Activated T-cell treated with anti-CD3 and anti-CD28 coated beads for 24 hours (primary cell): ENCODE results near the gene PHRF1.
"Not testable (repeated sequence)": the region's sequence is repeated elsewhere in the genome, so short reads cannot be mapped to it uniquely, and the experiment has no call there.

ENCODE experiments used
- DNase-seq: peaks from one replicate; pipeline ENCODE4 v3.0.0-alpha.2; 2020; ENCODE audit warnings: low read depth

Gene PHRF1

DNA sequence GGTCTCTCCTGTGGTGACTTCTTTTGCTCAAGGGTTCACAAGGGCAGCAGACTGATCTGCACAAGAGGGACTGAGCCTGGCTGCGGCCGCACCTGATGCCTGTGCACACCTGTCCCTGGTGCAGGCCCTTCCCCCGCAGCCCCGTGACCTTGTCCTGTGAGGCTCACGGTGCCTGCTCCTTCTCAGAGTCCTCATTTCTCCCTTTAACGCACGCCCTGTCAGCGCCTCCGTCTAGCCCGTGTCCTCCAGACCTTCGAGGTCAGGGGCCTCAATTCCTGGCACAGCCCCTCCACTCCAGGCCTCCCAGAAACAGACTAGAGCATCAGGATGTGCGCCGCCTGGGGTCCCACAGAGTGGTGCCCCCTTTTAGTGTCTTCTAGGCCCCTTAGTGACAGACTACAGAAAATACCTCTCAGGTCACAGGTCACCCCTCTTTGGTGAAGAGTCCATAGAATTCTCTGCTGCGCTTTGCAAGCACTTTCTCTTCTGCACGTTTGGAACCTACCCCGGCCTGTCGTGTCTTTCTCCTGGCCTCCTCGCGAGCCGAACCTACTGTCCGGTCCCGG lies 59.8 kb downstream of the PHRF1 start:
- no peak for DNase-seq

GRCh38 chr11:636511-637332 lies 60.5 kb downstream of the PHRF1 start, which contains the start of gene DRD4:
Gene DRD4 (plus strand): TSS chr11:637269. CDS start chr11:637305, 36 bp downstream.
- DNase-seq = no peak

DNA sequence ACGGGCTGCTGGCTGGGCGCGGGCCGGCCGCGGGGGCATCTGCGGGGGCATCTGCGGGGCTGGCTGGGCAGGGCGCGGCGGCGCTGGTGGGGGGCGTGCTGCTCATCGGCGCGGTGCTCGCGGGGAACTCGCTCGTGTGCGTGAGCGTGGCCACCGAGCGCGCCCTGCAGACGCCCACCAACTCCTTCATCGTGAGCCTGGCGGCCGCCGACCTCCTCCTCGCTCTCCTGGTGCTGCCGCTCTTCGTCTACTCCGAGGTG lies 61.0 kb downstream of the PHRF1 start:
- no peak for DNase-seq

- no peak for DNase-seq
Measured at GRCh38 chr11:637593-638521, 61.6 kb downstream of the PHRF1 start.

- DNase-seq = no peak
Measured at GRCh38 chr11:638631-639331, 62.5 kb downstream of the PHRF1 start.

- DNase-seq = no peak
Measured at GRCh38 chr11:639332-639955, 63.2 kb downstream of the PHRF1 start.

GRCh38 chr11:640021-640706 lies 63.9 kb downstream of the PHRF1 start:
- no peak for DNase-seq

GRCh38 chr11:641806-642370 lies 65.6 kb downstream of the PHRF1 start:
- DNase-seq = no peak

GRCh38 chr11:643366-643765 lies 67.1 kb downstream of the PHRF1 start:
- DNase-seq = no peak

GRCh38 chr11:643849-644738 lies 67.8 kb downstream of the PHRF1 start:
- no peak for DNase-seq

DNA sequence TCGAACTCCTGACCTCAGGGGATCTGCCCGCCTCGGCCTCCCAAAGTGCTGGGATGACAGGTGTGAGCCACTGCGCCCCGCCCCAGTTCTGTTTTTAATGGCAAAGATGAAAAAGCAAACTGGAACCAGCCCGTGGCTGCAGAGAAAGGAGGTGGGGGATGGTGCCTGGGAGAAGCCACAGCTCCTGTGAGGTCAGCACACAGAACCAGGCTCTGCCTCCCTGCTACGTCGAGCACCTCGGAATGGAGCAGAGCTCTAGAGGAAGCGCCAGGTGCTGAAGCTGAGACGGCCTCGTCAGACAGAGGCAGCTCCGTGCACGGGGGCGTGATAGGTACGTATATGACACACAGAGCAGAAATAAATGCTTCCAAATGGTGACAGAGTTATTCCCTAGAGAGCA lies 69.3 kb downstream of the PHRF1 start:
- no peak for DNase-seq

DNA sequence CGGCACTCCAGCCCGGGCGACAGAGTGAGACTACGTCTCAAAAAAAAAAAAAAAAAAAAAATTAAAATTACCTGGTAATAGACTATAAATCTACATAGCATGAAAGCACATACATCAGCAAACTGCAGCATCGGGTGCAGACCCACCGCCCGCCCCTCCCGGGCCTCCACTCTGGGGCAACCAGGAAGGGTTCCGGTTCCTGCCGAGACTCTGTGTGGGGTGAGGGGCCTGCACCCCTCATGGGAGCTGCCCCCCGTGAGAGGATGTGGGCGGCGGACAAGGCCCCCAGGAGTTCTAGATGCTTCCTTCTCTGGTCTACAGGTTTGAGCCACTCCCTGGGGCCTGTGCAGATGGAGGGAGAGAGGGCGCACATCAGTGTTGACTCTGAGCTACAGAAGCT lies 69.9 kb downstream of the PHRF1 start:
- DNase-seq = no peak

DNA sequence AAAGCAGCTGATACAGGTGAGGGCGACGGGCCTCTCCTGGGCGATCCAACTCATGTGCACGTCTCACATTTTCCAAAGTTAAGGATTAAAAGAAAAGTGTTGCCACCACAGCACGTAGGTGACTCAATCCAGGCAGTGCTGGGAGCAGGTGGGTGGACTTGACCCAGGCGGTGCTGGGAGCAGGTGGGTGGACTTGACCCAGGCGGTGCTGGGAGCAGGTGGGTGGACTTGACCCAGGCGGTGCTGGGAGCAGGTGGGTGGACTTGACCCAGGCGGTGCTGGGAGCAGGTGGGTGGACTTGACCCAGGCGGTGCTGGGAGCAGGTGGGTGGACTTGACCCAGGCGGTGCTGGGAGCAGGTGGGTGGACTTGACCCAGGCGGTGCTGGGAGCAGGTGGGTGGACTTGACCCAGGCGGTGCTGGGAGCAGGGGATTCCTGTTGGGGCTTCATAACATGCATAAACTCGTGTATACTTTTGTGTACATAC lies 71.4 kb downstream of the PHRF1 start:
- not testable (repeated sequence) for DNase-seq

DNA sequence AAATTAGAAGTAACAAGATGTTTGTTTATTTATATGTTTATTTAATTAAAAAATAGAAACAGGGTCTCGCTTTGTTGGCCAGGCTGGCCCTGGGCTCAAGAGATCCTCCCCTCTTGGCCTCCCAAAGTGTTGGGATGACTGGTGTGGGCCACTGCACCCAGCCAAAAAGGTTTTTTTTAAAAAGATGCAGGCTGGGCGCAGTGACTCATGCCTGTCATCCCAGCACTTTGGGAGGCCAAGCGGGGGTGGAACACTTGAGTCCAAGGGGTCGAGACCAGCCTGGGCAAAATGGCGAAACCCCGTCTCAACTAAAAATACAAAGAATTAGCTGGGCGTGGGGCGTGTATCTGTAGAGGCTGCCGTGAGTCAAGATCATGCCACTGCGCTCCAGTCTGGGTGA lies 74.2 kb downstream of the PHRF1 start:
- DNase-seq = no peak

DNA sequence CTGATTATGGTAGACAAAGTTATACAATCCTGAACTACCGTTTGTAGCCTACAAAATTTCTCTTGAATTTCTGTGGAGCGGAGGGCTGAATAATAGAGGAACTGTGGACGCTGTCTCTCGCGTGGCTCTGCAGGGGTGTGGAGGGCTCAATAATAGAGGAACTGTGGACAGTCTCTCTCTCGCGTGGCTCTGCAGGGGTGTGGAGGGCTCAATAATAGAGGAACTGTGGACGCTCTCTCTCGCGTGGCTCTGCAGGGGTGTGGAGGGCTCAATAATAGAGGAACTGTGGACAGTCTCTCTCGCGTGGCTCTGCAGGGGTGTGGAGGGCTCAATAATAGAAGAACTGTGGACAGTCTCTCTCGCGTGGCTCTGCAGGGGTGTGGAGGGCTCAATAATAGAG lies 76.9 kb downstream of the PHRF1 start:
- DNase-seq = not testable (repeated sequence)

GRCh38 chr11:653837-654236 lies 77.6 kb downstream of the PHRF1 start:
- no peak for DNase-seq

DNA sequence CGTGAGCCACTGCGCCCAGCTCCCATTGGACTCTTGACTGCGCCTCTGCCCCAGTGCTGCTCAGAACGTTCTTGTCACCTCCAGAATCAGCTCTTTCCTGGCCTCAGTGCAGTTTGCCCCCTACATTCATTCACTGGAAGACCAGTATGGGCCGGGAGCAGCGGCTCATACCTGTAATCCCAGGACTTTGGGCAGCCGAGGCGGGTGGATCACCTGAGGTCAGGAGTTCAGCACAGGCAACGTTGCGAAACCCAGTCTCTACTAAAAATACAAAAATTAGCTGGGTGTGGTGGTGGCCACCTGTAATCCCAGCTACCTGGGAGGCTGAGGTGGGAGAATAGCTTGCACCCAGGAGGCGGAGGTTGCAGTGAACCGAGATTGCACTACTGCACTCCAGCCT lies 78.2 kb downstream of the PHRF1 start:
- DNase-seq = not testable (repeated sequence)

DNA sequence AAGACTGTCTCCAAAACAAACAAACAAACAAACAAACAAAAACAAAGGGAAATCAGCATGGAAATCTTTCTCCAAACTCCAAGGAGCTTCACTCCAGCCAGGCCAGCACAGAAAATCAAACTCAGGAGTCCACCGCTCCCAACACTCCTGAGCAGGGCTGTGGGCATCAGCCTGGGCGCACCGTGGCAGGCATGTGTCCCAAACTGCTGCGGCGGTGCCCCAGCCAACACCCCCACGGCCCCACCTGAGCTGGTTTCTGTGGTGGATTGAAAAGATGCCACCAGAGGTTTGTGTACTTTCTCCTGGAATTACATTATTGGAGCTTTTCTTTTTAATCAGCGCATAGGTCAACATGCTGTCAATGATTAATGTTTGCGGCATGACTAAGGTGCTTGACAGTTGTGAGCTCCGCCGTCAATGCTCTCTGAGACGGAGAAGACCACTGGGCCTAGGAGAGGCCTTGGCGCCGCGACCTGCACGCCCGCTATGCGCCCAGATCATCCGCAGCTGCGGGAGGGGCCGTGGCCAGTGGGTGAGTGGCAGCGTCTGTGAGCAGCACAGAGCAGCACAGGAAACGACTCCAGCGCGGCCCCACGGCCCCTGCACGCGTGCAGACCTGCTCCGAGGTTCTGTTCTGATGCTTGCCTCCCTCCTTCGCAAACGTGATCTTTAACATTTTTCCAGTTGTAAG lies 78.9 kb downstream of the PHRF1 start:
- no peak for DNase-seq

GRCh38 chr11:656426-656825 lies 80.2 kb downstream of the PHRF1 start:
- DNase-seq = no peak
